ENCODE results near the gene BBS10. TPM values are rescaled to one million over a fixed set of nuclear protein-coding genes. Genes with fewer than 3 reads are reported as not detected.
"Not testable (repeated sequence)": the region's sequence is repeated elsewhere in the genome, so short reads cannot be mapped to it uniquely, and the experiment has no call there.

Gene BBS10
- total RNA-seq, 2 experiments from 2014 or later = 3.7 to 3.9 TPM

DNA sequence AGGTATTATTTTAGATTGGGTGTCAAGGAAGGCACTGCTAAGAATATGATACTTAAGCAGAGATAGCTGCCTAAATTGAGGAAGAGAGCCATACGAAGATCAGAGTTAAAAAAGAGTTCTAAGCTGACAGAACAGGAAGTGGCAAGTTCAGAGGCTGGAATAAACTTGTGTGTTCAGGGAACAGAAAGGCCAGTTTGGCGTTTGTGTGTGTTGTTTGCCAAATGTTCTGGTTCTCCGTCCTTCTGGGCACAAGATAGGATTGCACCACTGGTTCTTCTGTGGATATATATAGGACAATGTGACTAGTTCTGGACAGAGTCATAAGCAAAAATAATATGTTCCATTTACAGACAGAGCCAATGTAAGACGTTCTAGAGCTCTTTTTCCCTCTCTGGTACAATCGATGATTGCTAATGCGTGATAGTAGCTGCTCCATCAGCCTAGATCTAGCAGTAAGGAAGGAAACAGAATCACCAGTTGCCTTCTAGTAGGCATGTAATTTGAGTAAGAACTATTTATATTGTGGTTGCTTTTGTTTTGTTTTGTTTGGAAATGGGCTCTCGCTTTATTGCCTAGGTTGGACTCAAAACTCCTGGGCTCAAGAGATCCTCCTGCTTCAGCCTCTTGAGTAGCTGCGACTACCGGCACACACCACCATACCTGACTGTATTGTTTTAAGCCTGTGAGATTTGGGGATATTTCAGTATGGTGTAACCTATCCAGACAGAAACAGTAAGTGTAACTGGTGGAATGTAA is 7.4 kb downstream of the BBS10 start:
- CTCF ChIA-PET = no interaction called here

DNA sequence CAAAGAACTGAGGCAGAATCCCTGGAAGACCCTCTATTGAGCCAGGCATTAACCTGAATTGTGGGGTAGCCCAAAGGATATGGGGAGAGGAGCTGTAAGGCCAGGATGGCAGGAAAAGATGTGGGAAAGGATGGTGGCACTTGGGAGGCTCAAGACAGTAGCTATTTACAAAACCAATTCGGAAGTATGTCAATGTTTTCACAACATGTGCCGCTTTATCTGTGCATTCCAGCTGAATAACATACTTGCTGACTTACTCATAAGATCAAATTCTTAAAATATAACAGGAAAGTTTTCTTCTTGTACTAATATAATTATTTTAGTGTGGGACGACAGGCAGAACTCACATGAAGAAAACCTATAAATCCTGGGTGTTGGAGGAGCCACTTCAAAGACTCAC is 10.6 kb downstream of the BBS10 start:
- no peaks in the 10 kb centered on the region for H3K36me3 Mint-ChIP-seq (ENCODE audit: low read depth)
- intact Hi-C loops (cut with micrococcal nuclease) = no loop called here
- CTCF ChIA-PET = interaction anchor here (0.9 kb wide), 1 partner anchor 21 kb away, joined by 3 read pairs; no protein-coding TSS in a partner anchor
- no peak overlapping the region for H3K27ac Mint-ChIP-seq
- TF ChIP-seq, protein P1, sequence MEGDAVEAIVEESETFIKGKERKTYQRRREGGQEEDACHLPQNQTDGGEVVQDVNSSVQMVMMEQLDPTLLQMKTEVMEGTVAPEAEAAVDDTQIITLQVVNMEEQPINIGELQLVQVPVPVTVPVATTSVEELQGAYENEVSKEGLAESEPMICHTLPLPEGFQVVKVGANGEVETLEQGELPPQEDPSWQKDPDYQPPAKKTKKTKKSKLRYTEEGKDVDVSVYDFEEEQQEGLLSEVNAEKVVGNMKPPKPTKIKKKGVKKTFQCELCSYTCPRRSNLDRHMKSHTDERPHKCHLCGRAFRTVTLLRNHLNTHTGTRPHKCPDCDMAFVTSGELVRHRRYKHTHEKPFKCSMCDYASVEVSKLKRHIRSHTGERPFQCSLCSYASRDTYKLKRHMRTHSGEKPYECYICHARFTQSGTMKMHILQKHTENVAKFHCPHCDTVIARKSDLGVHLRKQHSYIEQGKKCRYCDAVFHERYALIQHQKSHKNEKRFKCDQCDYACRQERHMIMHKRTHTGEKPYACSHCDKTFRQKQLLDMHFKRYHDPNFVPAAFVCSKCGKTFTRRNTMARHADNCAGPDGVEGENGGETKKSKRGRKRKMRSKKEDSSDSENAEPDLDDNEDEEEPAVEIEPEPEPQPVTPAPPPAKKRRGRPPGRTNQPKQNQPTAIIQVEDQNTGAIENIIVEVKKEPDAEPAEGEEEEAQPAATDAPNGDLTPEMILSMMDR (IDR thresholded peaks at IDR 0.05) = no peak
- peaks cover 1% of the 10 kb centered on the region for H3K27me3 Mint-ChIP-seq
- H3K4me3 Mint-ChIP-seq = no peak overlapping the region
- POLR2A ChIA-PET = no interaction called here
- H3K9me3 Mint-ChIP-seq = no peaks in the 10 kb centered on the region
- H3K4me1 Mint-ChIP-seq (ENCODE audit: low read depth) = no peaks in the 10 kb centered on the region
- no peak for DNase-seq
- no peak for ATAC-seq

More for the DNA sequence above, 7.4 kb downstream of the BBS10 start:
- TF ChIP-seq, protein P1 (IDR thresholded peaks at IDR 0.05) = no peak
- no peak overlapping the region for H3K27ac Mint-ChIP-seq
- ATAC-seq (no peak), DNase-seq (no peak)
- no peaks in the 10 kb centered on the region for H3K27me3 Mint-ChIP-seq
- H3K4me3 Mint-ChIP-seq = no peak overlapping the region
- intact Hi-C loops (cut with micrococcal nuclease) = no loop called here
- POLR2A ChIA-PET = interaction anchor here (1.2 kb wide), 1 partner anchor 257 kb away, joined by 5 read pairs; the partner anchor contains the start of gene NAP1L1
- no peaks in the 10 kb centered on the region for H3K36me3 Mint-ChIP-seq (ENCODE audit: low read depth)
- H3K4me1 Mint-ChIP-seq (ENCODE audit: low read depth) = peaks cover 3% of the 10 kb centered on the region
- no peaks in the 10 kb centered on the region for H3K9me3 Mint-ChIP-seq

DNA sequence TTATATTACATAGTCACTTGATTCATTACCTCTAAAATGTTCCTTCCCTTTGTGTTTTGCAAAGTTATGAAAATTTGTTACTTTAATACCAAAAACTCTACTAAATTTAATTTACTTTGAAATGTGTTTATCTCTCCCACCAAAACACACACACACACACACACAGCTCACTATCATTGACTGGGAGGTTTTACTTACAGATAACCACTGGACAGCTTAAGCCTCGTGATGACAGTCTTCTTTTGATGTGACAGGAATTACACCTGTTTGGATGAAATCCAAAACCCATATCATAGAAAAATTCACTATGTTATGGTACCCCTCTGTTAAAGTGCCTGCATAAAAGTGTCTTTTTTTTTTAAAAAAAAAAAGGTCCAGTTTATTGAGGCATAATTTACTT is 15.6 kb downstream of the BBS10 start:
- intact Hi-C loops (cut with micrococcal nuclease) = no loop called here
- CTCF ChIA-PET = no interaction called here
- no peak overlapping the region for H3K27ac Mint-ChIP-seq
- peaks cover 13% of the 10 kb centered on the region for H3K27me3 Mint-ChIP-seq
- POLR2A ChIA-PET = no interaction called here
- no peak for ATAC-seq
- DNase-seq = no peak
- H3K36me3 Mint-ChIP-seq (ENCODE audit: low read depth) = no peaks in the 10 kb centered on the region
- no peak overlapping the region for H3K4me3 Mint-ChIP-seq
- TF ChIP-seq, protein P1 (IDR thresholded peaks at IDR 0.05) = no peak
- no peaks in the 10 kb centered on the region for H3K9me3 Mint-ChIP-seq
- no peaks in the 10 kb centered on the region for H3K4me1 Mint-ChIP-seq (ENCODE audit: low read depth)

DNA sequence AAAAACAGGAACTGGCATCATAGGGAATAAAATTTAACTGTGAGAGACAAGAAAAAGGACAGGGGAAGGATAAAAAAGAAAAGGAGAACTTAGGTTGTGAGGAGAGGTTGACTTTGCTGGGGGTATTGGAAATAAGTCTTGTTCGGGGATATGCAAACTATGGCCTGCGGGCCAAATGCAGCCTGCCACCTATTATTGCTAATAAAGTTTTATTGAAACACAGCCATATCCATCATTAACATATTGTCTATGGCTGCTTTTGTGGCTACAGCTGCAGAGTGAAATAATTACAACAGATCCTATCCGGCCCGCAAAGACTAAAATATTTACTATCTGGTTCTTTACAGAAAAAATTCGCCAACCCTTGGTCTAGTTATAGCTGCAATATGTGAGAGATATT is 18.6 kb downstream of the BBS10 start:
- TF ChIP-seq, protein P1 (IDR thresholded peaks at IDR 0.05) = no peak
- Mint-ChIP-seq H3K9me3 (no peaks in the 10 kb centered on the region), H3K27ac (no peak overlapping the region), H3K4me3 (no peak overlapping the region), H3K27me3 (peaks cover 16% of the 10 kb centered on the region), H3K4me1 (ENCODE audit: low read depth) (no peaks in the 10 kb centered on the region), H3K36me3 (ENCODE audit: low read depth) (no peaks in the 10 kb centered on the region)
- DNase-seq (no peak), ATAC-seq (no peak)
- intact Hi-C loops (cut with micrococcal nuclease) = no loop called here
- POLR2A ChIA-PET = no interaction called here
- CTCF ChIA-PET = no interaction called here

DNA sequence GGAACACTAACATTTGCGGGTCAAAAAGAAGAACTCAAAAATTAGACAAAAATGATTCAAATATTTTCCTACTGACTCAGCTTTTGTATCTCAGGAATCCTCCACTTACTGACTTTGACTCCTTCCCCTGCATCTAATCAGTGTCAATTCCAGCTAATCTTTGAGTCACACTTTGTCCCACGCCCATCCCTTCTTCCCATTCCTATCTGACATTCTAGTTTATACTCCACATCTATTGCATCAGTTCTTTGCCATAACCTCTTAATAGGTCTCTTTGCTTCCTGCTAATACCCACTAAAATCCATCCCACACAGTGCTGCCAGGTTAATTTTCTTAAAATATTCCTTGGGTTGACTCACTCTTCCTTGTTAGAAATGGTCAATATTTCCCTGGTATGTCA is 19.1 kb downstream of the BBS10 start:
- no peak overlapping the region for H3K27ac Mint-ChIP-seq
- H3K9me3 Mint-ChIP-seq = no peaks in the 10 kb centered on the region
- CTCF ChIA-PET = interaction anchor here (0.9 kb wide), 1 partner anchor 19 kb away, joined by 3 read pairs; the partner anchor contains the start of gene BBS10
- ATAC-seq (no peak), DNase-seq (no peak)
- no peaks in the 10 kb centered on the region for H3K36me3 Mint-ChIP-seq (ENCODE audit: low read depth)
- intact Hi-C loops (cut with micrococcal nuclease) = no loop called here
- H3K4me1 Mint-ChIP-seq (ENCODE audit: low read depth) = no peaks in the 10 kb centered on the region
- POLR2A ChIA-PET = no interaction called here
- TF ChIP-seq, protein P1 (IDR thresholded peaks at IDR 0.05) = no peak
- peaks cover 16% of the 10 kb centered on the region for H3K27me3 Mint-ChIP-seq
- H3K4me3 Mint-ChIP-seq = no peak overlapping the region

DNA sequence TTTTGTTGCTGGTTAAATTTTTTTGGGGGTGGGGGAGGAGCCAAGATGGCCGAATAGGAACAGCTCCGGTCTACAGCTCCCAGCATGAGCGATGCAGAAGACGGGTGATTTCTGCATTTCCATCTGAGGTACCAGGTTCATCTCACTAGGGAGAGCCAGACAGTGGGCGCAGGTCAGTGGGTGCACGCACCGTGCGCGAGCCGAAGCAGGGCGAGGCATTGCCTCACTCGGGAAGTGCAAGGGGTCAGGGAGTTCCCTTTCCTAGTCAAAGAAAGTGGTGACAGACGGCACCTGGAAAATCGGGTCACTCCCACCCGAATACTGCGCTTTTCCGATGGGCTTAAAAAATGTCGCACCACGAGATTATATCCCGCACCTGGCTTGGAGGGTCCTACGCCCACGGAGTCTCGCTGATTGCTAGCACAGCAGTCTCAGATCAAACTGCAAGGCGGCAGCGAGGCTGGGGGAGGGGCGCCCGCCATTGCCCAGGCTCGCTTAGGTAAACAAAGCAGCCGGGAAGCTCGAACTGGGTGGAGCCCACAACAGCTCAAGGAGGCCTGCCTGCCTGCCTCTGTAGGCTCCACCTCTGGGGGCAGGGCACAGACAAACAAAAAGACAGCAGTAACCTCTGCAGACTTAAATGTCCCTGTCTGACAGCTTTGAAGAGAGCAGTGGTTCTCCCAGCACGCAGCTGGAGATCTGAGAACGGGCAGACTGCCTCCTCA is 28.5 kb downstream of the BBS10 start:
- CTCF ChIA-PET = not testable (repeated sequence)

More for the DNA sequence above, 28.5 kb downstream of the BBS10 start:
- intact Hi-C loops (cut with micrococcal nuclease); POLR2A ChIA-PET; H3K27me3 Mint-ChIP-seq; DNase-seq; H3K4me1 Mint-ChIP-seq (ENCODE audit: low read depth); ATAC-seq; H3K36me3 Mint-ChIP-seq (ENCODE audit: low read depth); H3K9me3 Mint-ChIP-seq; H3K27ac Mint-ChIP-seq; H3K4me3 Mint-ChIP-seq: not testable (repeated sequence)

All from activated CD8-positive, alpha-beta T cell treated with anti-CD3 and anti-CD28 coated beads for 36 hours (primary cell).